SK-N-SH treated with all-trans-retinoic acid at 6 μM for 48 hours (cell line): ENCODE measurements around the gene MAPK10.

ENCODE experiments used
- ATAC-seq: fragments of 200-7000 bp; cut with Tn5 transposase; 3 replicates; pipeline ENCODE4 v1.9.1; 2020; ENCODE audit warnings: mild to moderate bottlenecking, moderate library complexity
- ARNTL ChIP-seq: fragments of 450-650 bp; formaldehyde crosslinking; IDR thresholded peaks from 2 replicates; pipeline ENCODE4 v1.5.0; 2020; ENCODE audit warnings: low read depth, mild to moderate bottlenecking, moderate library complexity, borderline replicate concordance
- BACH2 ChIP-seq: fragments of 250-450 bp; sonication (Bioruptor Pico); IDR thresholded peaks from 2 replicates; pipeline ENCODE4 v1.9.0; 2021; ENCODE audit warnings: mild to moderate bottlenecking, borderline replicate concordance
- CSDC2 ChIP-seq: fragments of 250-450 bp; sonication (Bioruptor Pico); IDR thresholded peaks from 2 replicates; pipeline ENCODE4 v1.5.0; 2020; ENCODE audit warnings: mild to moderate bottlenecking, moderate library complexity
- CSRNP3 ChIP-seq: fragments of 250-450 bp; sonication (Bioruptor Pico); IDR thresholded peaks from 2 replicates; pipeline ENCODE4 v1.5.1; 2021; ENCODE audit warnings: mild to moderate bottlenecking, moderate library complexity
- ESRRG ChIP-seq: fragments of 250-450 bp; sonication (Bioruptor Pico); IDR thresholded peaks from 2 replicates; pipeline ENCODE4 v1.6.1; 2021; ENCODE audit warnings: mild to moderate bottlenecking
- GLIS3 ChIP-seq: fragments of 250-450 bp; sonication (Bioruptor Pico); IDR thresholded peaks from 2 replicates; pipeline ENCODE4 v1.5.0; 2020; ENCODE audit warnings: mild to moderate bottlenecking, moderate library complexity
- ISL1 ChIP-seq: fragments of 250-450 bp; sonication (Bioruptor Pico); IDR thresholded peaks from 2 replicates; pipeline ENCODE4 v2.1.2; 2022; ENCODE audit warnings: mild to moderate bottlenecking, moderate library complexity
- OSR1 ChIP-seq: fragments of 250-450 bp; sonication (Bioruptor Pico); IDR thresholded peaks from 2 replicates; pipeline ENCODE4 v1.8.0; 2022; ENCODE audit warnings: moderate library complexity, mild to moderate bottlenecking, inconsistent platforms
- POU6F1 ChIP-seq: fragments of 250-450 bp; sonication (Bioruptor Pico); IDR thresholded peaks from 2 replicates; pipeline ENCODE4 v1.8.0; 2021; ENCODE audit warnings: low read depth, mild to moderate bottlenecking, moderate library complexity, borderline replicate concordance
- PPARA ChIP-seq: fragments of 250-450 bp; sonication (Bioruptor Pico); IDR thresholded peaks from 2 replicates; pipeline ENCODE4 v1.5.0; 2020; ENCODE audit warnings: mild to moderate bottlenecking, borderline replicate concordance
- RARB ChIP-seq: fragments of 250-450 bp; sonication (Bioruptor Pico); IDR thresholded peaks from 2 replicates; pipeline ENCODE4 v1.8.0; 2021; ENCODE audit warnings: mild to moderate bottlenecking, moderate library complexity
- SNAI2 ChIP-seq: fragments of 250-450 bp; sonication (Bioruptor Pico); IDR thresholded peaks from 2 replicates; pipeline ENCODE4 v1.5.0; 2020; ENCODE audit warnings: mild to moderate bottlenecking, moderate library complexity
- TCF4 ChIP-seq: fragments of 250-450 bp; sonication (Bioruptor Pico); IDR thresholded peaks from 2 replicates; pipeline ENCODE4 v1.8.0; 2021; ENCODE audit warnings: mild to moderate bottlenecking, moderate library complexity, borderline replicate concordance
- TOX ChIP-seq: fragments of 250-450 bp; sonication (Bioruptor Pico); IDR thresholded peaks from 2 replicates; pipeline ENCODE4 v1.8.0; 2021; ENCODE audit warnings: mild to moderate bottlenecking, moderate library complexity, borderline replicate concordance
- TSHZ2 ChIP-seq: fragments of 250-450 bp; sonication (Bioruptor Pico); IDR thresholded peaks from 2 replicates; pipeline ENCODE4 v1.5.0; 2020; ENCODE audit warnings: mild to moderate bottlenecking, moderate library complexity
- ZFP3 ChIP-seq: fragments of 250-450 bp; sonication (Bioruptor Pico); IDR thresholded peaks from 2 replicates; pipeline ENCODE4 v1.5.0; 2020; ENCODE audit warnings: mild to moderate bottlenecking, moderate library complexity
- ZFP30 ChIP-seq: fragments of 450-650 bp; formaldehyde crosslinking; IDR thresholded peaks from 2 replicates; pipeline ENCODE4 v1.5.0; 2022; ENCODE audit warnings: mild to moderate bottlenecking, moderate library complexity
- ZNF565 ChIP-seq: fragments of 450-650 bp; formaldehyde crosslinking; conservative IDR thresholded peaks from 2 replicates; pipeline ENCODE4 v1.5.0; 2020; ENCODE audit warnings: low read depth, mild to moderate bottlenecking, moderate library complexity
- ZNF70 ChIP-seq: fragments of 450-650 bp; formaldehyde crosslinking; IDR thresholded peaks from 2 replicates; pipeline ENCODE4 v1.5.0; 2020; ENCODE audit warnings: mild to moderate bottlenecking, moderate library complexity

The MAPK10 gene

GRCh38 chr4:85952972-85953650, 406.7 kb downstream of the MAPK10 start:
- no peak for TF ChIP-seq POU6F1 (CRISPR knock-in tag)
- TF ChIP-seq BACH2 (CRISPR knock-in tag): no peak
- no peak for TF ChIP-seq GLIS3 (CRISPR knock-in tag)
- TF ChIP-seq PPARA (CRISPR knock-in tag): no peak
- no peak for TF ChIP-seq TOX (CRISPR knock-in tag)
- TF ChIP-seq ZFP3 (CRISPR knock-in tag): no peak
- no peak for TF ChIP-seq ESRRG (CRISPR knock-in tag)
- no peak for TF ChIP-seq CSDC2 (CRISPR knock-in tag)
- TF ChIP-seq ISL1 (CRISPR knock-in tag): no peak
- no peak for TF ChIP-seq ZFP30 (CRISPR knock-in tag)
- TF ChIP-seq ZNF565: no peak
- TF ChIP-seq TSHZ2: no peak
- TF ChIP-seq TCF4 (CRISPR knock-in tag): no peak
- no peak for TF ChIP-seq ARNTL (CRISPR knock-in tag)
- no peak for TF ChIP-seq OSR1 (CRISPR knock-in tag)
- TF ChIP-seq ZNF70 (CRISPR knock-in tag): no peak
- no peak for TF ChIP-seq RARB (CRISPR knock-in tag)
- peak; percentile 20 for ATAC-seq

GRCh38 chr4:85952528-85952927, 407.3 kb downstream of the MAPK10 start:
- 0 out of 3 replicates have a peak, but pooled peaks have one; percentile 19 for ATAC-seq

More at GRCh38 chr4:85952528-85952927, 407.3 kb downstream of the MAPK10 start:
- no peak for TF ChIP-seq PPARA (CRISPR knock-in tag)
- TF ChIP-seq CSRNP3 (CRISPR knock-in tag): no peak
- no peak for TF ChIP-seq POU6F1 (CRISPR knock-in tag)
- TF ChIP-seq BACH2 (CRISPR knock-in tag): no peak
- no peak for TF ChIP-seq TSHZ2
- no peak for TF ChIP-seq SNAI2
- no peak for TF ChIP-seq ZNF565
- no peak for TF ChIP-seq ESRRG (CRISPR knock-in tag)
- TF ChIP-seq ZFP3 (CRISPR knock-in tag): no peak
